Medulla oblongata (tissue), 1 donor: ENCODE measurements around the gene RPS6KC1.
"Not testable (repeated sequence)": the region's sequence is repeated elsewhere in the genome, so short reads cannot be mapped to it uniquely, and the experiment has no call there.

Source experiments
- DNase-seq: peaks from one replicate; pipeline ENCODE4 v3.0.0-alpha.2; 2015; ENCODE audit errors: extremely low spot score

RPS6KC1 gene

GRCh38 chr1:213279410-213279809, 228.4 kb downstream of the RPS6KC1 start:
- DNase-seq, result no peak

GRCh38 chr1:213281640-213282301, 230.7 kb downstream of the RPS6KC1 start:
- DNase-seq, result peak; percentile 13

- no peak for DNase-seq
These were observed 233.6 kb downstream of the RPS6KC1 start for GRCh38 chr1:213284626-213285025.

GRCh38 chr1:213286235-213286634, 235.2 kb downstream of the RPS6KC1 start:
- no peak for DNase-seq

GRCh38 chr1:213287987-213288386, 236.9 kb downstream of the RPS6KC1 start:
- no peak for DNase-seq

- no peak for DNase-seq
These were observed 240.5 kb downstream of the RPS6KC1 start for GRCh38 chr1:213291526-213291925.

GRCh38 chr1:213292614-213293013, 241.6 kb downstream of the RPS6KC1 start:
- no peak for DNase-seq

GRCh38 chr1:213295860-213296259, 244.8 kb downstream of the RPS6KC1 start:
- DNase-seq, result no peak

GRCh38 chr1:213296558-213296957, 245.5 kb downstream of the RPS6KC1 start:
- no peak for DNase-seq

- no peak for DNase-seq
These were observed 246.0 kb downstream of the RPS6KC1 start for GRCh38 chr1:213297021-213297420.

- no peak for DNase-seq
These were observed 249.4 kb downstream of the RPS6KC1 start for GRCh38 chr1:213300433-213300832.

GRCh38 chr1:213301524-213301923, 250.5 kb downstream of the RPS6KC1 start:
- not testable (repeated sequence) for DNase-seq

GRCh38 chr1:213303286-213303685, 252.2 kb downstream of the RPS6KC1 start:
- DNase-seq, result no peak

GRCh38 chr1:213315571-213315970, 264.5 kb downstream of the RPS6KC1 start:
- DNase-seq, result no peak

GRCh38 chr1:213318458-213318857, 267.4 kb downstream of the RPS6KC1 start:
- not testable (repeated sequence) for DNase-seq

- DNase-seq, result no peak
These were observed 269.3 kb downstream of the RPS6KC1 start for GRCh38 chr1:213320191-213320870.
